Middle frontal gyrus (tissue), 1 donor: ENCODE results near the gene ARHGAP29.

Experiments
- DNase-seq: peaks from one replicate; pipeline ENCODE4 v3.0.0-alpha.2; 2015; ENCODE audit warnings: low spot score; ENCODE audit errors: extremely low spot score

Gene ARHGAP29, protein sequence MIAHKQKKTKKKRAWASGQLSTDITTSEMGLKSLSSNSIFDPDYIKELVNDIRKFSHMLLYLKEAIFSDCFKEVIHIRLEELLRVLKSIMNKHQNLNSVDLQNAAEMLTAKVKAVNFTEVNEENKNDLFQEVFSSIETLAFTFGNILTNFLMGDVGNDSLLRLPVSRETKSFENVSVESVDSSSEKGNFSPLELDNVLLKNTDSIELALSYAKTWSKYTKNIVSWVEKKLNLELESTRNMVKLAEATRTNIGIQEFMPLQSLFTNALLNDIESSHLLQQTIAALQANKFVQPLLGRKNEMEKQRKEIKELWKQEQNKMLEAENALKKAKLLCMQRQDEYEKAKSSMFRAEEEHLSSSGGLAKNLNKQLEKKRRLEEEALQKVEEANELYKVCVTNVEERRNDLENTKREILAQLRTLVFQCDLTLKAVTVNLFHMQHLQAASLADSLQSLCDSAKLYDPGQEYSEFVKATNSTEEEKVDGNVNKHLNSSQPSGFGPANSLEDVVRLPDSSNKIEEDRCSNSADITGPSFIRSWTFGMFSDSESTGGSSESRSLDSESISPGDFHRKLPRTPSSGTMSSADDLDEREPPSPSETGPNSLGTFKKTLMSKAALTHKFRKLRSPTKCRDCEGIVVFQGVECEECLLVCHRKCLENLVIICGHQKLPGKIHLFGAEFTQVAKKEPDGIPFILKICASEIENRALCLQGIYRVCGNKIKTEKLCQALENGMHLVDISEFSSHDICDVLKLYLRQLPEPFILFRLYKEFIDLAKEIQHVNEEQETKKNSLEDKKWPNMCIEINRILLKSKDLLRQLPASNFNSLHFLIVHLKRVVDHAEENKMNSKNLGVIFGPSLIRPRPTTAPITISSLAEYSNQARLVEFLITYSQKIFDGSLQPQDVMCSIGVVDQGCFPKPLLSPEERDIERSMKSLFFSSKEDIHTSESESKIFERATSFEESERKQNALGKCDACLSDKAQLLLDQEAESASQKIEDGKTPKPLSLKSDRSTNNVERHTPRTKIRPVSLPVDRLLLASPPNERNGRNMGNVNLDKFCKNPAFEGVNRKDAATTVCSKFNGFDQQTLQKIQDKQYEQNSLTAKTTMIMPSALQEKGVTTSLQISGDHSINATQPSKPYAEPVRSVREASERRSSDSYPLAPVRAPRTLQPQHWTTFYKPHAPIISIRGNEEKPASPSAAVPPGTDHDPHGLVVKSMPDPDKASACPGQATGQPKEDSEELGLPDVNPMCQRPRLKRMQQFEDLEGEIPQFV

DNA sequence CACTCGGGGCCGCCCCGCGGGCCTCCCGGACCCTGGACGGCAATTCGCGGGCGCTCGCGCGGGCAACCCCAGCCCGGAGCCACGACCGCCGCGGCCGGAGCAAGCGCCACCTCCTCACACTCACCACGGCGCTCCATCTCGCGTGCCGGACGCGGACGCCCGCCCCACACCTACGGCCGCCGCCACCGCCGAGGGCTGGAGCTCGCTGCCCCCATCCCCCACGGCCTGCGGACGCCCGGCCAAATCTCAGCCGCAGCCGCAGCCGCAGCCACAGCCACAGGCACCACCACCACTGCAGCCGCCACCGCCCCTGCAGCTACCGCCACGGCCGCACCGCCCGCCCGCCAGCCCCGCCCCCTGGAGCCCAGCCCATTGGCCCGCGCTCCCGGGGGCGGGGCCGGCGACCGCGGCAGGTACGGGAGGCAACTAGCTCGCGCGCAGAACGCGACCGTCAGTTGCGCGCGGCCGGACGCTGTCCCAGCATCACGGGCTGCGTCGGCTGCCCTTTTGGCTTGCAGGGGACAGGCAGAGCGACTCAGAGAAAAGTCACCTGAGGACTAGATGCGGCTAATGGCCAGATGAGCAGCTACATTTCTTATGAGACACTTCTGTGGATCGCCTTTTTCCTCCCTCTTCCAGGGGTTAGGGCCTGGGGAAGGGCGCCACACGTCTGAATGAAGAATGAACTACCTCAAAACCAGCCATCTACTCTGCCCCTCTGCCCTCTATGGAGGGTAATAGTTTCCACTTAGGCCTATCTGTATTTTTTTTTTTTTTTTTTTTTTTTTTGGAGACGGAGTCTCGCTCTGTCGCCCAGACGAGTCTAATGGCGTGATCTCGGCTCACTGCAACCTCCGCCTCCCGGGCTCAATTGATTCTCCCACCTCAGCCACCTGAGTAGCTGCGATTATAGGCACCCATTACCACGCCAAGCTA lies at the start of gene ARHGAP29:
Gene ARHGAP29 (minus strand): TSS at position 294 of the 936 bp plus-strand sequence. CDS start 5,973 bp downstream, outside the sequence.
- DNase-seq = peak; percentile 32

DNA sequence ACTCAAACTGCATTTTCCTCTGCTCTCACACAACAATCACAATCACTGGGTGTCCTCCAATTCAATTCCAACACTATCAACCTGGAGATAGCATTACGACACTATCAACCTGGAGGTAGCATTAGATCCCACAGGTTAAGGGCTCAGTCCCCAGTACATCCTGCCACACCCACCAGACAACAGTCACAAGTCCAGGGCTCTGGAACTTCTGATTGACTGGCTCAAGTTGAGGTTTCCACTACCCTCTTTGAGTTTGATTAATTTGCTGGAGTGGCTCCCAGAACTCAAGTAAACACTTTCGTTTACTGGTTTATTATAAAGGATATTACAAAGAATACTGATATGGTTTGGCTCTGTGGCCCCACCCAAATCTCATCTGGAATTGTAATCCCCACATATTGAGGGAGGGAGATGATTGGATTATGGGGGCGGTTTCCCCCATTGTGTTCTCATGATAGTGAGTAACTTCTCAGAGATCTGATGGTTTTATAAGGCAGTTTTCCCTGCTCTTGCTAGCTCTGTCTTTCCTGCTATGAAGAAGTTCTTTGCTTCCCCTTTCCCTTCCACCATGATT lies 49.6 kb upstream of the ARHGAP29 start:
- DNase-seq = no peak

DNA sequence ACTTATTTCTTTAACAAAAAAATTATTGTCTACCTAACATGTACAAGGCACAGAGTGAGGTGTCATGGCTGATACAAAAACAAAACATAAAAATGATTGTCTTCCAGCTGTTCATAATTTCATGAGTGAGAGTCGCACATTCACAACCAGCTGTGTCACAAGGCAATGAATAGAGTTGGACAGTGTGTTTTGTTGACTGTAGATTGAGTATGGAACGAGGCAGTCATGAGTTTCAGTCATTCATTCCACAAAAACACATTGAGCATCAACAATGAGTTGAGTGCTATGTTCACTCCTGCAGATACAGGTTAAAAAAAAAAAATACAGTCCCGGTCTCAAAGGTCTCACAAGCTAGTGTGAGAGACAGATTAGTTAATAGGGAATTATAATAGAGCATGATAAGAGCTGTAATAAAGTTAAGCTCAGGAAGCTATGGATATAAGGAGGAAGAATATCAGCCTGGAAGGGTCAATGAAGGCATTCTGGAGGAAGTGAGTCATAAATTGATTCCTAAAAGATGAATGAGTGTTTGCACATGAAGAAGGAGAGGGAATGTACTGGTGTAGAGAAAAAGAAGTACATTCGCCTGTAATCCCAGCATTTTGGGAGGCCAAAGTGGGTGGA lies 47.8 kb upstream of the ARHGAP29 start:
- no peak for DNase-seq

DNA sequence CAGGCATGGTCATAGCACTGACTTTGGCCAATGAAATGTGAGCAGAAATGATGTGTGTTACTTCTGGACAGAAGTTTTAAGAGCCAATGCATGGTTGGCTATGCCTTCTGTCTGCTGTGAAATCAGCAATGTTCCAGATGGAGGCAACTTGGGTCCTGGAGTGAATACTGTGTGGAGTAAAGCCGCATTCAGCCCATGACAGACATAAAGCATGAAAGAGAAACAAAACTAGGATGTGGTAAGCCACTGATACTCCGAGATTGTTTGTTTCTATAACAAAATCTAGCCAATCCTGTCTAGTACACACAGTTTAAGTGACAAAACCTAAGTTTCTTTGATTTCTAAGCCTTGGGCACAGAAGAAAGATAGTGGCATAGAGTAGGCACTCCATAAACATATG lies 47.1 kb upstream of the ARHGAP29 start:
- DNase-seq = no peak

DNA sequence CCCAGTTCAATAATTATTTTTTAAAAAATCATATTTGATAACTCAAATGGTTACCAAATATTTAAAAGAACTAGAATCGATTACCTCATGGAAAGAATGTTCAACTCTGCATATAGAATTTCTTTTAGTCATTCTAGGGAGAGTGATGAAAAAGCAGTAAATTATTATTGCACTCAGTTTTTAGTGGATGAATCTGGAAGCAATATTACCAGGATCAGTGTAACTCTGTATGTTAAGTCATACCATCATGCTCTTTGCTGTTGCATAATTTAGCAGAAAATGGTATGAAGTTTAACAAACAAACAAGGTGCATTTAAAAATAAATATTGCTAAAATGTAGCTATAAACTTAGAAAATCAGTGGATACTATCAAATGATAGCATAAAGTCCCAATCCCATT lies 46.1 kb upstream of the ARHGAP29 start:
- DNase-seq = no peak

DNA sequence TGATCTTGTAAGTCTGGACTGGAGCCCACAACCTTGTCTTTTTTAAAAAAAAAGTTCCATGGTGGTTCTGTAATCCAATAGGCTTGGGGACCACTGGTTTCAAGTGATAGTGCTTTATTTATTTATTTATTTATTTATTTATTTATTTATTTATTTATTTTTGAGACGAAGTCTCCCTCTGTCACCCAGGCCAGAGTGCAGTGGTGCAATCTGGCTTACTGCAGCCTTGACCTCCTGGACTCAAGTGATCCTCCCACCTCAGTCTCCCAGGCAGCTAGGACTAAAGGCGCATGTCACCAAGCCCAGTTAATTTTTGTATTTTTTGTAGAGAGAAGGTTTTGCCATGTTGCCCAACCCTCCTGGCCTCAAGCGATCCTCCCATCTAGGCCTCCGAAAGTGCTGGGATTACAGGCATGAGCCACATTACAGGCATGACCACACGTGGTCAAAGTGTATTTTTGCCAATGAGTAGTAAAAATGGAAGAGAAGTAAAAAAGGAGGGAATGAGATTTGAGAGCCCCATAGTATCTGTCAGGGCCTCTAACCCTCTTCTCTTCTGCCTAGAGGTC lies 44.8 kb upstream of the ARHGAP29 start:
- no peak for DNase-seq

DNA sequence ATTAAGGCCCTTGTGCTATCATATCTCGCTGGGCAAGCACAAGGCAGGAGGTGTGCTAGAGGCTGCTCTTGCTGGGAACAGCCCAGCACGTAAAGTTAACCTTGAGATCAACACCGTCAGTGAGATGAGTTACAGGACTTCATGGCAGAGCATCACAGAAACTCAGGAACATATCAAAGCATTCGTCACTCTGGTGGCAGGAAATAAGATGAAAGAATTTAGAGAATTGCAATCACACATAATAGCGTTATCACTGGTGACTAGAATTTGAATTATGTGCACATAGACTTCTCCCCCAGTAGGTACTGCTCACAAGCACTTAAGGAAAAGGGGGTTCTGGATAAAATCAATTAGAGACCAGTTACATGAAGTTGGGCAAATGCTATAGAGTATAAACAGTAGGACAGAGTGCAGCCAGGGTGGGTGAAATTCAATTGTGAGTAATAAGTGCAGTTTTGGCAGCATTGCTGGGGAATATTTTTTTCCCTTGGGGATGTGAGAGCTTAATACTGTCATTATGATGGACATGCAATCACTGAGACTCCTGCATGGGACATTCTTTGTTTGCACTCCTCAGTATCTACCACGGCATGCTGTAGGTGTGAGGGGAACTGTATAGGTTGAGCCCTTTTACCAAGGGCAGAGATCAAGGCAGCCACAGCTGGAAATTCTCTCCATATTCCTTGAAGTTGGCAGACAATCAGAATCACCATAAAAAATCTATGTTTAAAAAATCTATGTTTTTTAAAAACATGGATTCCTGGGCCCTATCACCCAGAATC lies 44.2 kb upstream of the ARHGAP29 start:
- no peak for DNase-seq

DNA sequence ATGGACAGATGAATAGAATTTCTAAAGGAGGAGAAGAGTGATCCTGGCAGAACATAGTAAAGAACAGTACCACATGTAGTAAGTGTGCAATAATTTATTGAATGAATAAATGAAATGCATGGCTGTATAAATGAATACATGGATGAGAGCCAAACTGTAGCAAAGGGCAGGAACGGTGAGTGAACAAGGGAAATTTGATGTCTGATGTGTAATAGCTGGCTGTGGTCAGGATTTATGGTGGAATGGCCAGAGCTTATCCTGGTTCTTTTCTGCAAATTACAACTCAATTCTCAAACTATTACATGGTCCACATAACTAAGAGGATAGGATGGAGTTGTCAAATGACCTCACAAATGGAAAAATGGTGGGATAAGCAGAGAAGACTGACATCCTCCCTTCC lies 43.2 kb upstream of the ARHGAP29 start:
- no peak for DNase-seq

DNA sequence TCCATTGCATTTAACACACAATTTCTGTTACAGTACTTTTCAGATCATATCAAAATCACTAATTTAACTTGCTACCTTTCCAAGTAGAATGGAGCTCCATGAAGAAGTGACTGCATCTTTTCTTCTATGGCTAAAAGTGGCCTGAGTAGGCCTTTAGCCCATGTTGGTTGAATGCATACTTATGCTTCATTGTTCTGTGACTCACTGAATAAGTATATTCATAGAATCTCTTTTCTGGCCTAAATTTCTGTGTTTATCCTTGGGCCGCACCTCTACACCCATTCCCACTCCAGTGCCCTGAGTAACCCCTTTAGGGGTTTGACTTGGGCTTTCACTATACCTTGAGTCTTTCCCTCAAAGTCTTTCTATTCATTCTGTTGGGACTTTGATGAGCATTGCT lies 42.1 kb upstream of the ARHGAP29 start:
- no peak for DNase-seq

DNA sequence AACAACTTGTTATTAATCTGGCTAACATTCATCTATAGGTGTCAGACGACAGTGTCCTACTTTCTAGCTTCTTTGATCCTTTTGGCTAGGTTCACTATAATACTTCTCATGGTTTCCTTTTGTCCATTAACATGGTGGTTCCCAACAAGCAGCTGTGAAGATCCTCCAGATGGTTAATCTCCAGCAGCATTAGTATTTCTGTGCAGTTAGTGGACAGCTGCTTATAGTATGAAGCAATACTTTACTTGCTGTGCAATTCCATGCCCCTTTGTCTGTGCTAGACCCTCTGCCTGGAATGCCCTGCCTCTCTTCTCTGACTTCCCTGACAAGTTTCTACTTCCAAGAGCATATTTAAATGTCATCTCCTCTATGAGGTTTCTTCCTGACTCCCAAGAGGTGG lies 41.7 kb upstream of the ARHGAP29 start:
- DNase-seq = no peak

DNA sequence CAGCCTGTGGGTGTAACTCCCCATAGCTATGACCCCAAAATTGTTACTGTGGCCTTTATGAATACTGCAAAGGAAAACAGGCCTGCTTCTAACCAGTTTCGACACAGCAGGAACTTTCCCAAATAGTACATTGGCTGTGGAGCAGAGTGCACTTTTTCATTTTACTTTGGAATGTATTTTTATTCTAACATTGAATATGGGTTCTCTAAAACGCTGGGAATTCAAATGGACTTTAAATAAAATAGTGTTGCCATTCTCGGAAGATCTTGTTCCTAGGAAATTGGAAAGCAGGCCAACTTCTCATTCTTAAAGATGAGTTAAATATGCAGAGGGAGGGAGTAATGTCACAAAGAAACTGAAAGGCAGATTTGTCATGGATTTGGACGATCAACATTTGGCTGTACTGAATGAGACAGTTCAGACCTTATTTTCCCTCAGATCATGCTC lies 39.6 kb upstream of the ARHGAP29 start:
- DNase-seq = no peak

DNA sequence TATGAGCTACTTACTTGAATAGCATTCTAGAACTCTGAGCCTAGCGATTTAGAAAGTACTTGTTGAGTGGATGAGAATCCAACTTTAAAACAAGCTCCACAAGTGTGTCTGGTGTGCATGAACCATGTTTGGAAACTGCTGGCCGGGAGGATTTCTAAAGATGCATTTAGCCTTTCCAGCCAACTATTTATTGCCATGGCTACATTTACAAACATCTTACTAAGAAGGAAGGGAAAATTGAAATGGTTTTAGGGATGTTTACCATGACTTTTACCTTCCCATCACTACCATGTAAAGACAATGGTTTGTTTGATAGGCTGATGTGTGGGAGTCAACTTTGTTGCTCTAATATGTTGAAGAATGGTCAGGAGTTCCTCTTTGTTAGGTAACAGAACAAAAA lies 37.7 kb upstream of the ARHGAP29 start:
- no peak for DNase-seq

DNA sequence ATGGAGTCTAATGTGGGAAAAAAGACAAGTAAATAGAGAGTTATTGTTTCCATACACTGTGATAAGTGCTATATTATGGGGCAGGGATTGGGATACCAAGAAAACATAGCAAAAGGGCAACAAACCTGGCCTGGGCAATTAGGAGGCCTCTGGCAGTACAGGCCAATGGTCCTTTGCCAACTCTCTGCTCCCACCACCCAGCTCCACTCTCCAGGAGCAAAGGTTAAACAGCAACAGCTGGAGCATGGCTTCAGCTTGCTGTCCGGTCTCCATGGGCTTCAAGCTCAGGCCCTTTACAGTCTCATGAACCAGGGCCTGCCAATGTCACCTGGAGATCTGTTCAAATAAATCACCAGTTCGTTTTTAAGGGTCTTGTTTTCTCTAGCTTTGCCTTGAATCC lies 37.2 kb upstream of the ARHGAP29 start:
- DNase-seq = no peak

DNA sequence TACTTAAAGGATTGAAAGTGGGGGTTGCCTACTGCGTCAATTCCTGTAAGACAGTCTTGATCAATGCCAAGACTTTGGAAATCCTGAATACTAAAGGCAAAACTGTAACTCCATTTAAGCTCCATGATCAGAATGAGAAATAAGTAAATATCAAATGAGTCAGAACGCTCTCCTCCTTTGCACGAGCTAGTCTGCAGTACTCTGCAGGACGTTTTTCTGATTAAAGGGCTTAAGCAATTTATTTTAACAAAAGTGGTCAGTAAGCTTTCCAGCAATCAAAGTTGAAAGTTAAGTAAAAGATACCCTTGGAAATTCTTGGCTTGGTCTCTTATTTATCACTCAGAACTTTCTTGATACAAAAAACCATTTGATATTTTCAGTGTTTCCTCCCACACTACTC lies 35.7 kb upstream of the ARHGAP29 start:
- no peak for DNase-seq

DNA sequence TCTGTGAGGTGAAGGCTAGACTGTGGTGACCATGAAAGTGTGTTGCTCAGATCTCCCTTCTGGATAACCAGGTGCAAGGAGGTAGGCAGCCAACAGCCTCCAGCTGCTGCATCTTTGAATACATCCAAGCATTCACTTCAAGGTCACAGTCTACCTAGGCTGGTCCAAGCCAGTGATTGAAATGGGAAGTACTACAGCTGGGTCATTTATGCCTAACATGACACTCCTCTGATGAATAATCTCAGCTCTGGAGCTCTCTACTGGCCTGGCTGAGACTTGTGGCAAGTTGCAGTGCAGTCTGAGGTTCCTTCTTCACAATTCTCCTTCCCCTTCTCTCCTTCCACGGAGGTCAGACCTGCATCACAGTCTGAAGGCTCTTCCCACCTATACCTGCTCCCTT lies 35.0 kb upstream of the ARHGAP29 start:
- no peak for DNase-seq

DNA sequence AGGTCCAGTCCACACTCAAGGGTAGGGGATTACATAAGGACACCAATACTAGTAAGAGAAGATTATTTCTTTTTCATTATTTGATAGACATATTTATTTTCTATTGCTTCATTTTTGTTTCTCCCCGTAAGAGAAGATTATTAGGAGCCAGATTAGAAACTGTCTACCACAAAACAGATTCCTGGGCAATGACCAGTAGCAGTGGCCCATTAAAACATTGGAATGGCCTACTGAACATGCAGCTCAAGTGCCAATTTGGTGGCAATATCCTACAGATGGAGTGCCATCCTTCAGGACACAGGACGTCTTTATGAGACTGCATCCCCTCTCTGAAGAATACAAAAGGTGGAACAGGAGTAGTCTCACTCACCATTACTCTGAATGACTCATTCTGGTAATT lies 34.0 kb upstream of the ARHGAP29 start:
- DNase-seq = no peak

DNA sequence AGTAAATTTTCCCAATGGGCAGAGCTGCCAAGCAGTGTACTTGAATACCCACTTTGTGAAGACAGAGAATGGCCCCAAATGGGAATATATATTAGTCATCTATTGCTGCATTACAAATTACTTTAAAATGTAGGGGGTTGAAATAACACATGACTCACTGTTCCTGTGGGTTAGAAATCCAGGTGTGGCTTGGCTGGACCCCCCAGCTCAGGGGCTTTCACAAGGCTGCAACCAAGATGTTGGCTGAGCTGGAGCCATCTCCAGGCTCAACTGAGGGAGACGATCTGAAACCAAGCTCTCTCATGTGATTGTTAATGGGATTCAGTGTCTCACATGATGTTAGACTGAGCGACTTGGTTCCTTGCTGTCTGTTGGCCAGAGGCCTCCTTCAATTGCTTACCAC lies 33.4 kb upstream of the ARHGAP29 start:
- no peak for DNase-seq

DNA sequence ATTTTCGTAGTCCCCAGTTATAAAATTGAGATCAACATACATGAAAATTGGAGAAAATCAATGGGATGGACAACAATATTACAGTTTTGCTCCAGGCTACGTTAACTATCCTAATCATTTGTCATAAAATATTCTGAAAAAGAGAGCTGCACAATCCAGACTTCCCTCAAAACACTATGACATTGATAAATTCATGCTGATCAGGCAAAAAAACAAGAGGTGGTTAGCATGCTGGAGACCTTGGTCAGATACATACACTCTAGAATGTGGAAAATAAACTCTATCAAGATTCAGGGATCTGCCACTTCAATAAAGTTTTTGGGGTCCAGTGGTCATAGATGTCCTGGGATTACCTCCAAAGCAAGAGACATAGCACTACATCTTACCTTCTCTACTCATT lies 32.5 kb upstream of the ARHGAP29 start:
- no peak for DNase-seq

DNA sequence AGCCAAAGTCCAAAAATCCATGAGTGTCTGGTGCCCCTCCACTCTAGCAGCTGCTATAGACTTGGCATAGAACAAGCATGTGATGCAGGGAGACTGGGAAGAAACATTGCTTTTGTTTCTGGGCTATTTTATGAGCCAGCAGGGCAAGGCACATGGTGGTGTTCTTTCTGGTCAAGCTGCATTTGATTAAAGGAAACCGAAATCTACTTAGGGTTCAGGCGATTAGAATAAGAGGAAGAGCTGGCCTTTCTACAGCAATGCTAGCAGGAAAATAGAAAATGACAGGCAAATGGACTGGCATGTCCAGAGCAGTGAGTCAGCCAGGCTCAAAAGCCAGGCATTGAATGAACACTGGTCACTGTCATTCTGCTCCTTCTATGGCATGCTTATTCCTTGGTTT lies 28.5 kb upstream of the ARHGAP29 start:
- no peak for DNase-seq
